ENCODE measurements around the gene STARD5. TPM values are rescaled to one million over a fixed set of nuclear protein-coding genes. Genes with fewer than 3 reads are reported as not detected.

STARD5 gene
- total RNA-seq, 1 donor from 2014 or later, result 6.7 TPM

- DNase-seq (ENCODE audit: low spot score), result no peak
Observed at GRCh38 chr15:81293728-81294515, 30.0 kb downstream of the STARD5 start.

- DNase-seq (ENCODE audit: low spot score), result no peak
Observed at GRCh38 chr15:81292523-81293001, 31.4 kb downstream of the STARD5 start.

DNA sequence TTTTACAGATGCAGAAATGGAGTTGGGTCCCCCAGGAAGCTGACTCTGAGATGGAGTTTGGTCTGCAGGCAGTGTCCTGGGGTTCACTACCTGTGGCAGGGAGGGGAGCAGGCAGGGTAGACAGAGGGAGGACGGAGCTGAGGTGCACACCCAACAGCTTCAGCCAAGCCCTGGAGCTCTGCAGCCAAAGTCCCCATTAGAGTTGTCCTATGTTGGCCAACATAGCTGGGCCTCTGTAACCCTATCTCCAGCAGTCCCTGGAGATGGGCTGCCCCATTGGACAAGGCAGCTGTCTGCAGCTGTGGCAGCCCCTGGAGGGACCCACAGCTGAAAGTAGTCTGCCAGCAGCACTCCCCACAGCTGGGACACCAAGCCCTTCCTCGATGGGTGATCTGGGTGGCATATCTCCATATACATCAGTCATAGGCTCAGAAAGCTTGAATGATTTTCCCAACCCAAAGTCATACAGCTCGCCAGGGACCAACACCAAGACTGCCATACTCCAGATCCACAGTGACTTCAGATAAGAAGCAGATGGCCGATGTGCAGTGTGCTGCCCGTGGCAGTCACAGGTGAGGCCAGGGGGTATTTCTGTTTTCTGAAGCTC is 31.9 kb downstream of the STARD5 start:
- DNase-seq (ENCODE audit: low spot score), result no peak

GRCh38 chr15:81289910-81290309 is 34.0 kb downstream of the STARD5 start:
- DNase-seq (ENCODE audit: low spot score), result no peak

GRCh38 chr15:81288616-81289015 is 35.3 kb downstream of the STARD5 start:
- no peak for DNase-seq (ENCODE audit: low spot score)

DNA sequence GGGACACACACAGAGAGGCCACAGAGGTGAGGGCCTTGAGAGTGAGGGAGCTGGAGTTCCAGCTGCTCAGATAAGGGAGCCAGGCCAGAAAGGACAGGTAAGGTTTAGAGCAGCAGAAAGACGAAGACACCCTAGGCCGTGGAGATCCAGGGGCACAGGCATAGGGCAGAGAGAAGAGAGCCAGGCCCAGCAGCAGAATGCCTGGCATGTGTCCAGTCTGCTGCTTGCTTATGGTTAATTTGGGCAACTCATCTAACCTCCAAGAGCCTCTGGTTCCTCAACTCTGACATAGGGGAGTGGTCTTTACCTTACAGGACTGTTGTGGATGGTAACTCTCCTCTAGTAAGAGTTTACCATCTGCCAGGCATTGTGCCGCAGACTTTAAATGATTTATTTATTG is 35.9 kb downstream of the STARD5 start:
- DNase-seq (ENCODE audit: low spot score), result no peak

- DNase-seq (ENCODE audit: low spot score), result no peak
Observed at GRCh38 chr15:81286621-81287121, 37.3 kb downstream of the STARD5 start.

DNA sequence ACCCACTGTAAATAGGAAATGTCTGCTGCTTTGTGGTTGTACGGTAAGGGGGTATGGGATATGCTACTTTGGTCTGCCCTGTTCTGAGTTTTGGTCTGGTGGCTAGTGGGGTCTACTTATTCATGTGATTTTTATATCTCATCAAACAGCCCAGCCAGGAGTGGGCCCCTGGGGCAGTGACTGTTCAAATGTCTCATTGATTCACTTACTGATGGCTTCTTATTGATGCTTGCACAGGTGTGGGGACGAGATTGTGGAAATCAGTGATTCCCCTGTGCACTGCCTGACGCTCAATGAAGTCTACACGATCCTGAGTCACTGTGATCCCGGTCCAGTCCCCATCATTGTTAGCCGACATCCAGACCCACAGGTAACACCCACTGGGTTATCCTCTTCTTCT is 38.5 kb downstream of the STARD5 start:
- DNase-seq (ENCODE audit: low spot score), result no peak

GRCh38 chr15:81284256-81285031 is 39.5 kb downstream of the STARD5 start:
- no peak for DNase-seq (ENCODE audit: low spot score)

DNA sequence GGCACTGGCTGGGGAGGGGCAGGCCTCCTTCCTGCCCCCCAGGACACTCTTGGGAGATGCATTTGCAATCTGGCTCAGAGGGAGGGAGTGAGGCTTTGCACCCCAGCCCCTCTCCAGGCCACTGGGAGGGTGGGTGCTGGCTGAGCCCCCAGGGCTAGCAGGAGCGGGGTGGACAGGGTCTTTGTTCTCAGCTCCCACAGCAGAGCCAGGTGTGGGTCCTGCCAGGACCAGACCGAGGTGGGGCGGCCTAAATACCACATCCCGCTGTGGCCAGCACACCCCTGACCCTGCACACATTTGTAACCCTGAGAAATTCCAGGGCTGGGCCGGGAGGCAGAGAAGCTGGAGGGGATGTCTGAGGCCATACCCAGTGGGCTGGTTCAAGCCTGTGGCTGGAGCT is 41.0 kb downstream of the STARD5 start:
- no peak for DNase-seq (ENCODE audit: low spot score)

DNA sequence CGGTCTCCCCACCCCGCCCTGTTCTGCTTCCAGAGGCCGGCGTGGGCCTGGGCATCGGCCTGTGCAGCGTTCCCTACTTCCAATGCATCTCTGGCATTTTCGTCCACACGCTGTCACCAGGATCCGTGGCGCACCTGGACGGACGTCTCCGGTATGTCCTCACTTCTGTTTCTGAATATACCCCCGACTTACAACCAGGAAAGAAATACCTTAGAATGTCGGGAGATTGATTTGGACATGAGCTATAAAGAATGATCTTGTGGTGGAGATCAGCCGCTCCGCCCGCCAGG is 41.4 kb downstream of the STARD5 start:
- no peak for DNase-seq (ENCODE audit: low spot score)

DNA sequence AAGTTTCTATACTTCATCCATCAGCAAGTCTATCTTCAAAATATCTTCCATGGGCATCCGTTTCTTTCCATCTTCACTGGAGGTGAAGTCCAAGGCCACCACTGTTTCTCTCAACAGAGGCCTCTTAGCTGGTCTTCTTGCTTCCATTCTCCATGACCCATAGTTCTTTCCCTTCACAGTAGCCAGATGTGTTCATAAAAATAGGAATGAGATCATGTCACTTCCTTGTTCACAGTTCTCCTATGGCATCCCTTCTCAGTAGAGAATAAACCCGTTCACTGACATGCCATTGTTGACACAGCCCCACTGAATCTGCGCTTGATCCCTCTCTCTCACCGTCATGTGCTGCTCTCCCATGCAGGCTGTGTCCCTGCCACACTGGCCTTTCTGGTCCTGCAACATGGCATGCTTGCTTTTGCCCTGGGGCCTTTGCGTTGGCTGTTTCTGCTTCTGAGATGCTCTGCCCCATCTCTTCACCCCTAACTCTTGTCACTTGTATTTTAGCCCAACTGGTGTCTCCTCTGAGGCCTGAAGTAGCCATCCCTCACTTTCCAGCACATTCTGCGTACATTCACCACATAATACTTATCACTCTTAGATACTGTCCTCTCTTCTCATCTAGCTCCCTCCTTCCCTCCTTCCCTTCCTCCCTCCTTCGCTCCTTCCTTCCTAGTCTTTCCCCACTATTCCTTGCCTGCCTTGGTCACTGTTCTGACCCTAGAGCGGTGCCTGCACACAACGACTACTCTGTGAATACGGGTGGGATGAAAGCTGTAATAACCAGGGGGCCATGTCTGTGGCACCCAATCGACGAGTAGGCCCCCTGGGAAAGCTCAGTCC is 42.0 kb downstream of the STARD5 start:
- DNase-seq (ENCODE audit: low spot score), result no peak

GRCh38 chr15:81281456-81281735 is 42.5 kb downstream of the STARD5 start:
- no peak for DNase-seq (ENCODE audit: low spot score)

DNA sequence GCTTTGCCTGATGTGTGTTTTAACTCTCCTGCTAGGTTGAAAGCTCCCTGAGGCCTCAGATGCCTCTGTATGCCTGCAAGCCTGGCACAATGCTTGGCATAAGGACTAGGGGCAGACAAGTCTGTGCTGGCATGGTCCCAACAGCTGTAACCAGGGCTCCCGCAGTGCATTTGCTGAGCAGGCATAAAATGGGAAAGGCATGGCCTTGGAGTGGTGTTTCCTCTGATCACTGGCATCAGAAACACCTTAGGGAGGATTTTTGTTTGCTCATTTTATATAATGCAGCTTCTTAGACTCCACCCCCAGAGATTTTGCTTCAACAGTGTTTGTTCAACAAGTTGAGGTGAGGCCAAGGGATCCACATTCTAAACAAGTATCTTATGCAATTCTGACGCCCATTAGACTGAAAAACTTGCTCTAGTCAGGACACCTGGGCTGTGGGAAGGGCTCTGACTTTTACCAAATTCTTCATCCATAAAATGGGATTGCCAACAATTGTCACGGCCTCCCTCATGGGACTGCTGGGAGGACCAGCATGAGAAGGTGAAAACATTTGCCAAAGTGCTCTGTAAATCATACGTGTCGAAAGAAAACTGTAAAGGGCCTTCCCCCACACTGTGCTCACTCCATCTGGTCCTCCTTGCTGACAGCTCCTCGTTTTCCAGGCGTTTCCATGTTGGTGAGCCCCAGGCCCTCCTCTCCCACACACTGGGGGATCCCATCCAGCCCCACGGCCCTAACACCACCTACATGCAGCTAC is 43.1 kb downstream of the STARD5 start:
- DNase-seq (ENCODE audit: low spot score), result no peak

DNA sequence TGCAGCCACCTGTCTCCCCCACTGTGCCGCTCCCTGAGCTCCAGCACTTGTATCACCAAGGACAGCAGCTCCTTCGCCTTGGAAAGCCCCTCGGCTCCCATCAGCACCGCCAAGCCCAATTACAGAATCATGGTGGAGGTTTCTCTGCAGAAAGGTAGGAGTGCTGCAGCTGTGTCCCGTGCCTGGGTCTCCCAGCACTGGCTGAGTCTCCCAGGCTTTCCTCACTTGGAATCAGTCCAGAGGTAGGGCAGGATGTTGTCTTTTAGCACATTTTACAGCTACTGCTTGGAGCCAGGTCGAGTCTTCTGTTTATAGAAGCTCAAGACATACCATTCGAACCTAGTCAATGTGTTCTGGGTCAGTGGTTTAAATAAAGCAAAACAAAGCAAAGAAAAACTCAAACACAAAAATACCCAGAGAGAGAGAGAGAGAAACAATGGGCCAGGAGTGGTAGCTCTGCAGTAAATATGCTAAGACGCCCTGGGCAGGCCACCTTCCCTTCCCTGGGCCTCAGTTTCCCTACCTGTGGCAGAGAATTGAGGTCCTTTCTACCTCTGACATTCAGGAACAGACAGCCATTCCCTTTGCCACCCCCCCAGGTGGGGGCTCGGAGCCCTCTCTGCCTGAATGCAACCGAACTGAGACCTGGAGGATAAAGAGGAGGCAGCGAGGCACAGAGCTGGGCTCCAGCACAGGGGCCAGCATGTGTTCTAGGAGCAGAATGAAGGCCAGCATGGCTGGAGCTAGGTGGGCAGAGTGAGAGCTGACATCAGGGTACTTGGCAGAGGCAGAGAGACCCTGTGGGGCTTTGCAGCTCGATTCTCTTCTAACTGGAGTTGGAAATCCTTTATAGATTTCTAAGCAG is 44.1 kb downstream of the STARD5 start:
- no peak for DNase-seq (ENCODE audit: low spot score)

DNA sequence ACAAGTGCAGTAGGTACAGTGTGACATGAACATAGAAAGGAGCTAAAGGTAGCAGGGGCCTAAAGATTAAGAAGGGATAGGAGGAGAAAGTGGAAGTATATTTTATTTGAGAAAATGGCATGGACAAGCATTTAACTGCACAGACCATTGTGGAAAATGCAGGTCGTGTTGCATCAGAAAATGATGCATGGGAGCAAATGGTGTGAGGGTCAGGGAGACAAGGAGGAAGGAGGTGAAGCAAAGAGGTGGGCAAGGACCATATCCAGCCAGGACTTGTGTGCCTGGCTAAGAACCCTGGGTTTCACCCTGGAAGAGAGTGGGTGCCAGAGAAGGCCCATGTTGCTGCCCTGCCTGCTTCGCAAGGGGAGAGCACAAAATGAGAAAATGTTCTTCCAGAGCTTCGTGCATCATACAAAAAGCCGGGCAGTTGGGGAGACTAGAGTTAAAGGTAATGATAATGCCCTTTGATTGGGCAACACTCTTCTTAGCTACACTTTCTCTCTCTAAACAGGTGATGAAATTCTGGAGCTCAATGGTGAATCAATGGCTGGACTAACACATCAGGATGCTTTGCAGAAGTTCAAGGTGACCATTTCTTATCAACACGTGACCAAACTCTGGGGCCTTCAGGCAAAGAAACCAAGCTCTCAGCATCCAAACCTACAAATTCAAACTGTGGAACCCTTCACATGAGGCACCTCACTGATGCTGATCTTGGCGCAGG is 45.5 kb downstream of the STARD5 start:
- DNase-seq (ENCODE audit: low spot score), result no peak

GRCh38 chr15:81277851-81278250 is 46.1 kb downstream of the STARD5 start:
- no peak for DNase-seq (ENCODE audit: low spot score)

- DNase-seq (ENCODE audit: low spot score), result no peak
Observed at GRCh38 chr15:81276967-81277366, 47.0 kb downstream of the STARD5 start.

DNA sequence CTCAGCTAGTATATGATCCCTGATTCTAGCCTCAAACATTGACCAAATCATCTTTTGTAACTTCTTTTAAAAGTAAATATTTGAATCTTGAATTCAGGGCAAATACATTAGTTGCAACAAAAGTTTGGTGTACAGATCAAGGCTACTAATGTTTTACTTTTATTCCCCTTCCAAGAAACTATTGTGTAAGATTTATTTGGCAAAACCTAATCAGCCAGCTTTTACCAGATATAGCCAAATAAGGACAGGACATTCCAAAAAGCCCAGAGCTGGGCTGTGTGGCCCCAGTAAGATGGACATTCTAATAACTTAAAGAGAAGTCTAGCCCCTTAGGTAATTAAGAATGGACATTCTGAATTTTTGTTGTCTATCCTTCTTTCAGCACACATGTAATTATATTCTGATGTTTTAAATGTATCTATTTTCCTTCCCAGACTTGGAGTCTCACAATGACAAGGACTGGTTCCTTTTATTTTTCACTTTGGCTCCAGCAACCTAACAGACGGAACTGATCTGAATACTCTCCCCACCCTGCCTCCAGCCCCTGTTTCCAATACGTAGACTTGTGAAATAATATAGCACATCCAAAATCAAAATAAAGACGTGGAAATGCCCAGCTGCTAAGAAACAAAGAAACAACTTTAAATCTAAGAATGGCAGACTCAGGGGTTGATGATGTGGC is 48.1 kb downstream of the STARD5 start:
- DNase-seq (ENCODE audit: low spot score), result no peak
